Measurements from ENCODE around the gene SHC3. TPM values are rescaled to one million over a fixed set of nuclear protein-coding genes. Genes with fewer than 3 reads are reported as not detected.

The SHC3 gene
- total RNA-seq, 1 experiment from 2014 or later = 0.27 TPM

DNA sequence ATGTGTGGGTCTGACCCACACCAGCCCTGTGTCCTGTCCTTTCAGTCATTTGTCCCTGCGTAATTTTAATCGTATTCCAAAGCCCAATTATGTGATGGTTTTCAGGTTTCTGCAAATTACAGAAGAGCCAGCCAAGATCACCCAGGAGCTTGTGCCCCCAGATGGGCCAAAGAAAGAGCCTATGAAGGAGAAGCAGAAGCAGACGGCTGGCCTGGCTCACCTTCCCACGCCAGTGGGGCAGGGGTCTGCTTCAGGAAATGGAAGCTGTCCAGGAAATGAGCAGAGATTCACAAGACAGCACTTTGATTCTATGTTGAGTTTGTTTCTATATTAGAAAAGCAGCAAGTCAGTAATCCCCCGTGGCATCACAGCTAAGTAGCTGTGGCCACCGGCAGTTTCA lies 175.6 kb downstream of the SHC3 start:
- intact Hi-C loops (cut with micrococcal nuclease) = loop anchor here (5.0 to 10.0 kb wide), 5 partner anchors 116 to 1318 kb away; no protein-coding TSS in a partner anchor
- no peak for ATAC-seq
- H2AFZ ChIP-seq (ENCODE audit: low read depth, low read length, poor library complexity, severe bottlenecking) = no peak overlapping the region
- no peak for TF ChIP-seq FOSL1 (IDR thresholded peaks at IDR 0.05; ENCODE audit: low read depth)
- TF ChIP-seq EGR1 (IDR thresholded peaks at IDR 0.05; ENCODE audit: low read depth) = no peak
- TF ChIP-seq, protein P1, sequence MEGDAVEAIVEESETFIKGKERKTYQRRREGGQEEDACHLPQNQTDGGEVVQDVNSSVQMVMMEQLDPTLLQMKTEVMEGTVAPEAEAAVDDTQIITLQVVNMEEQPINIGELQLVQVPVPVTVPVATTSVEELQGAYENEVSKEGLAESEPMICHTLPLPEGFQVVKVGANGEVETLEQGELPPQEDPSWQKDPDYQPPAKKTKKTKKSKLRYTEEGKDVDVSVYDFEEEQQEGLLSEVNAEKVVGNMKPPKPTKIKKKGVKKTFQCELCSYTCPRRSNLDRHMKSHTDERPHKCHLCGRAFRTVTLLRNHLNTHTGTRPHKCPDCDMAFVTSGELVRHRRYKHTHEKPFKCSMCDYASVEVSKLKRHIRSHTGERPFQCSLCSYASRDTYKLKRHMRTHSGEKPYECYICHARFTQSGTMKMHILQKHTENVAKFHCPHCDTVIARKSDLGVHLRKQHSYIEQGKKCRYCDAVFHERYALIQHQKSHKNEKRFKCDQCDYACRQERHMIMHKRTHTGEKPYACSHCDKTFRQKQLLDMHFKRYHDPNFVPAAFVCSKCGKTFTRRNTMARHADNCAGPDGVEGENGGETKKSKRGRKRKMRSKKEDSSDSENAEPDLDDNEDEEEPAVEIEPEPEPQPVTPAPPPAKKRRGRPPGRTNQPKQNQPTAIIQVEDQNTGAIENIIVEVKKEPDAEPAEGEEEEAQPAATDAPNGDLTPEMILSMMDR (IDR thresholded peaks at IDR 0.05 in 2 of 3, conservative IDR thresholded peaks at IDR 0.05 in 1 of 3; ENCODE audit: borderline replicate concordance in 1 of 3, insufficient read depth in 1 of 3, low read depth in 2 of 3, low read length in 2 of 3) = no peak
- TF ChIP-seq RAD21 (IDR thresholded peaks at IDR 0.05; ENCODE audit: low read depth) = no peak
- no peak for TF ChIP-seq POLR2A (IDR thresholded peaks at IDR 0.05; ENCODE audit: borderline replicate concordance, extremely low read depth, insufficient read depth, insufficient read length)
- TF ChIP-seq ELF1 (IDR thresholded peaks at IDR 0.05; ENCODE audit: borderline replicate concordance, low read depth) = no peak
- TF ChIP-seq EZH2phosphoT487 (IDR thresholded peaks at IDR 0.05; ENCODE audit: borderline replicate concordance) = no peak
- TF ChIP-seq SRF (IDR thresholded peaks at IDR 0.05; ENCODE audit: low read depth) = no peak
- TF ChIP-seq JUND (IDR thresholded peaks at IDR 0.05) = no peak
- TF ChIP-seq, protein P2, sequence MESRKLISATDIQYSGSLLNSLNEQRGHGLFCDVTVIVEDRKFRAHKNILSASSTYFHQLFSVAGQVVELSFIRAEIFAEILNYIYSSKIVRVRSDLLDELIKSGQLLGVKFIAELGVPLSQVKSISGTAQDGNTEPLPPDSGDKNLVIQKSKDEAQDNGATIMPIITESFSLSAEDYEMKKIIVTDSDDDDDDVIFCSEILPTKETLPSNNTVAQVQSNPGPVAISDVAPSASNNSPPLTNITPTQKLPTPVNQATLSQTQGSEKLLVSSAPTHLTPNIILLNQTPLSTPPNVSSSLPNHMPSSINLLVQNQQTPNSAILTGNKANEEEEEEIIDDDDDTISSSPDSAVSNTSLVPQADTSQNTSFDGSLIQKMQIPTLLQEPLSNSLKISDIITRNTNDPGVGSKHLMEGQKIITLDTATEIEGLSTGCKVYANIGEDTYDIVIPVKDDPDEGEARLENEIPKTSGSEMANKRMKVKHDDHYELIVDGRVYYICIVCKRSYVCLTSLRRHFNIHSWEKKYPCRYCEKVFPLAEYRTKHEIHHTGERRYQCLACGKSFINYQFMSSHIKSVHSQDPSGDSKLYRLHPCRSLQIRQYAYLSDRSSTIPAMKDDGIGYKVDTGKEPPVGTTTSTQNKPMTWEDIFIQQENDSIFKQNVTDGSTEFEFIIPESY (IDR thresholded peaks at IDR 0.05; ENCODE audit: extremely low read depth, insufficient replicate concordance, low read length) = no peak
- TF ChIP-seq ZFX (IDR thresholded peaks at IDR 0.05) = no peak
- TF ChIP-seq ZNF274 (IDR thresholded peaks at IDR 0.05; ENCODE audit: low read depth, low read length) = no peak
- TF ChIP-seq POLR2AphosphoS5 (IDR thresholded peaks at IDR 0.05; ENCODE audit: low read depth, low read length) = no peak
- TF ChIP-seq CBX3 (IDR thresholded peaks at IDR 0.05; ENCODE audit: low read depth) = no peak
- no peak for TF ChIP-seq YY1 (IDR thresholded peaks at IDR 0.05; ENCODE audit: extremely low read depth, insufficient replicate concordance, low read depth, low read length)
- no peak for TF ChIP-seq SP1 (IDR thresholded peaks at IDR 0.05; ENCODE audit: low read depth)
- no peak for TF ChIP-seq TCF7L2 (IDR thresholded peaks at IDR 0.05; ENCODE audit: borderline replicate concordance, extremely low read depth, insufficient read depth, insufficient read length)
- H3K9me2 ChIP-seq (ENCODE audit: insufficient read depth) = no peaks in the 10 kb centered on the region
- no peak overlapping the region for H3K4me2 ChIP-seq (ENCODE audit: low read length)
- no peaks in the 10 kb centered on the region for H3K36me3 ChIP-seq (ENCODE audit: control insufficient read depth in 1 of 2, insufficient read depth in 2 of 2, low read length in 2 of 2)
- RAD21 ChIA-PET (ENCODE audit: low non-redundant PET in 1 of 2, low total read pairs in 2 of 2, uncharacterized antibody in 2 of 2, unreplicated experiment in 2 of 2) = no interaction called here
- H4K20me1 ChIP-seq (ENCODE audit: insufficient read depth) = no peaks in the 10 kb centered on the region
- no peak for DNase-seq (ENCODE audit: low read depth, low spot score)
- no peaks in the 10 kb centered on the region for H3K9me3 ChIP-seq (ENCODE audit: control insufficient read depth in 1 of 2, insufficient read depth in 1 of 2, low read depth in 1 of 2, low read length in 2 of 2)
- POLR2A ChIA-PET = no interaction called here
- H3K27ac ChIP-seq (ENCODE audit: low read depth, low read length) = no peak overlapping the region
- CTCF ChIA-PET = no interaction called here
- no TSS peak for BruUV-seq (replicated peaks)
- H3K27me3 ChIP-seq (ENCODE audit: insufficient read depth, low read length) = peaks cover 12% of the 10 kb centered on the region
- no peak overlapping the region for H3K4me3 ChIP-seq (replicated peaks in 1 of 2; ENCODE audit: low read depth in 1 of 2, low read length in 2 of 2)
- H3K79me2 ChIP-seq (ENCODE audit: insufficient read depth, low read length) = no peaks in the 10 kb centered on the region
- peaks cover 0 to 8% of the 10 kb centered on the region in 2 experiments; a peak in 1 of 4 replicates for H3K4me1 ChIP-seq (ENCODE audit: control insufficient read depth in 1 of 2, insufficient read depth in 2 of 2, low read length in 2 of 2)
- no peak overlapping the region for H3K9ac ChIP-seq (ENCODE audit: low read length)

Measured in HCT116 (cell line).